Measurements from ENCODE around the gene RNF39. TPM values are rescaled to one million over a fixed set of nuclear protein-coding genes. Genes with fewer than 3 reads are reported as not detected.
A peak's percentile ranks its signal among the peaks of the same experiment; 100 is the strongest.

The RNF39 gene
- total RNA-seq, 6 experiments from 2014 or later = not detected

DNA sequence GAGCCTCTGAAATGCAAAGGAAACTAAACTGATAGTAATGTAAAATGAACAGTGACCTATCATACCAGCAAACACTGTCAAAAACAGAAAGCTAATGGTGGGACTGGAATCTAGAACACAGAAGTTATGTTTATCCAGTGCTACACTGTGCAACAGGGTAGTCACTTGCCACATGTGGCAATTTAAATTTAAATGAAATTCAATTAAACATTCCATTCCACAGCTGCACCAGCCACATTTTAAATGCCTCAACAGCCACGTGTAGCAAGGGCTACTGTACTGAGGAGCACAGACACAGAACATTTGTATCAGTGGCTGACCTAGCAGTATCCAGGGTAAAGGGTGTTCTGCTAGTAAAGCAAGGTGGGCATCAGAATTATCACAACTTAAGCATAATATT, 20.1 kb downstream of the RNF39 start:
- TF ChIP-seq, protein P1, sequence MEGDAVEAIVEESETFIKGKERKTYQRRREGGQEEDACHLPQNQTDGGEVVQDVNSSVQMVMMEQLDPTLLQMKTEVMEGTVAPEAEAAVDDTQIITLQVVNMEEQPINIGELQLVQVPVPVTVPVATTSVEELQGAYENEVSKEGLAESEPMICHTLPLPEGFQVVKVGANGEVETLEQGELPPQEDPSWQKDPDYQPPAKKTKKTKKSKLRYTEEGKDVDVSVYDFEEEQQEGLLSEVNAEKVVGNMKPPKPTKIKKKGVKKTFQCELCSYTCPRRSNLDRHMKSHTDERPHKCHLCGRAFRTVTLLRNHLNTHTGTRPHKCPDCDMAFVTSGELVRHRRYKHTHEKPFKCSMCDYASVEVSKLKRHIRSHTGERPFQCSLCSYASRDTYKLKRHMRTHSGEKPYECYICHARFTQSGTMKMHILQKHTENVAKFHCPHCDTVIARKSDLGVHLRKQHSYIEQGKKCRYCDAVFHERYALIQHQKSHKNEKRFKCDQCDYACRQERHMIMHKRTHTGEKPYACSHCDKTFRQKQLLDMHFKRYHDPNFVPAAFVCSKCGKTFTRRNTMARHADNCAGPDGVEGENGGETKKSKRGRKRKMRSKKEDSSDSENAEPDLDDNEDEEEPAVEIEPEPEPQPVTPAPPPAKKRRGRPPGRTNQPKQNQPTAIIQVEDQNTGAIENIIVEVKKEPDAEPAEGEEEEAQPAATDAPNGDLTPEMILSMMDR (IDR thresholded peaks at IDR 0.05) = no peak
- TF ChIP-seq POLR2A (IDR thresholded peaks at IDR 0.05) = no peak
- Histone ChIP-seq H3K27ac (no peak overlapping the region), H3K4me1 (peaks cover 0 to 7% (median 3%) of the 10 kb centered on the region in 4 donors), H3K36me3 (peaks cover 0 to 13% (median 0%) of the 10 kb centered on the region in 4 donors), H3K27me3 (no peaks in the 10 kb centered on the region), H3K9me3 (no peaks in the 10 kb centered on the region), H3K4me3 (no peak overlapping the region)
- ATAC-seq (no peak), DNase-seq (no peak)
- no CpG with 5 or more reads among the region's 1 CpG for WGBS (ENCODE audit: insufficient coverage, low coverage, low lambda C conversion rate, missing lambda C conversion rate)
- intact Hi-C loops (cut with DNase I) = no loop called here

- TF ChIP-seq, protein P1 (IDR thresholded peaks at IDR 0.05) = no peak
- TF ChIP-seq POLR2A (IDR thresholded peaks at IDR 0.05) = no peak
- intact Hi-C loops (cut with DNase I) = no loop called here
- no peaks in the 10 kb centered on the region for H3K9me3 ChIP-seq
Observed at GRCh38 chr6:30053682-30054081, 21.9 kb downstream of the RNF39 start.

DNA sequence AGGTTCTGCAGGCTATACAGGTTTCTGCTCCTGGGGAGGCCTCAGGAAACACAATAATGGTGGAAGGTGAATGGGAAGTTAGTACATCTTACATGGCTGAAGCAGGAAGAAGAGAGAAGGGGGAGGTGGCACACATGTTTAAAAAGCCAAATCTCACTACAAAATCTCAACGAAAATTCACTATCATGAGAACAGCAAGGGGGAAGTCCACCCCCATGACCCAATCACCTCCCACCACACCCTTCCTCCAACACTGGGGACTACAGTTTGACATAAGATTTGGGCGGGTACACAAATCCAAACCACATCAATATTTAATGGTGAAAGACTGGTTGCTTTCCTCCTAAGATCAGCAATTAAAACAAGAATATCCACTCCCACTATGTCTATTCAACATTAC, 28.3 kb downstream of the RNF39 start:
- DNase-seq (no peak), ATAC-seq (no peak)
- H3K4me1 ChIP-seq = no peaks in the 10 kb centered on the region
- TF ChIP-seq, protein P1 (IDR thresholded peaks at IDR 0.05) = no peak
- H3K9me3 ChIP-seq = no peaks in the 10 kb centered on the region
- H3K36me3 ChIP-seq = no peaks in the 10 kb centered on the region
- intact Hi-C loops (cut with DNase I) = no loop called here
- no peak overlapping the region for H3K27ac ChIP-seq
- H3K4me3 ChIP-seq = no peak overlapping the region
- H3K27me3 ChIP-seq = no peaks in the 10 kb centered on the region
- WGBS (ENCODE audit: insufficient coverage, low coverage, low lambda C conversion rate, missing lambda C conversion rate) = 54% methylated on average over 2 of the region's 2 CpGs

More at GRCh38 chr6:30053682-30054081, 21.9 kb downstream of the RNF39 start:
- WGBS (ENCODE audit: insufficient coverage, low coverage, low lambda C conversion rate, missing lambda C conversion rate) = 100% methylated on average over 3 of the region's 3 CpGs
- H3K27ac ChIP-seq = no peak overlapping the region
- H3K4me1 ChIP-seq = no peaks in the 10 kb centered on the region
- peaks cover 0 to 13% (median 0%) of the 10 kb centered on the region in 4 donors for H3K36me3 ChIP-seq
- no peak for DNase-seq
- no peak for ATAC-seq
- no peak overlapping the region for H3K4me3 ChIP-seq
- no peaks in the 10 kb centered on the region for H3K27me3 ChIP-seq

GRCh38 chr6:30044630-30045029, 30.9 kb downstream of the RNF39 start:
- no peaks in the 10 kb centered on the region for H3K4me1 ChIP-seq
- H3K4me3 ChIP-seq = no peak overlapping the region
- ATAC-seq (peak in 1 of 4 donors; percentile 69), DNase-seq (no peak)
- intact Hi-C loops (cut with DNase I) = no loop called here
- TF ChIP-seq, protein P1 (IDR thresholded peaks at IDR 0.05) = no peak
- TF ChIP-seq POLR2A (IDR thresholded peaks at IDR 0.05) = no peak
- WGBS (ENCODE audit: insufficient coverage, low coverage, low lambda C conversion rate, missing lambda C conversion rate) = 77% methylated on average over 2 of the region's 2 CpGs
- H3K27ac ChIP-seq = no peak overlapping the region
- H3K27me3 ChIP-seq = no peaks in the 10 kb centered on the region
- no peaks in the 10 kb centered on the region for H3K36me3 ChIP-seq
- no peaks in the 10 kb centered on the region for H3K9me3 ChIP-seq

GRCh38 chr6:30043744-30044143, 31.8 kb downstream of the RNF39 start:
- 94% methylated on average over 2 of the region's 2 CpGs for WGBS (ENCODE audit: insufficient coverage, low coverage, low lambda C conversion rate, missing lambda C conversion rate)
- no peaks in the 10 kb centered on the region for H3K9me3 ChIP-seq

More at GRCh38 chr6:30043744-30044143, 31.8 kb downstream of the RNF39 start:
- TF ChIP-seq, protein P1 (IDR thresholded peaks at IDR 0.05) = no peak
- no peak for TF ChIP-seq POLR2A (IDR thresholded peaks at IDR 0.05)
- ATAC-seq (no peak), DNase-seq (no peak)
- Histone ChIP-seq H3K4me3 (no peak overlapping the region), H3K36me3 (no peaks in the 10 kb centered on the region), H3K27me3 (no peaks in the 10 kb centered on the region), H3K4me1 (no peaks in the 10 kb centered on the region), H3K27ac (no peak overlapping the region)
- intact Hi-C loops (cut with DNase I) = no loop called here
